ENCODE measurements around the gene SUGCT. TPM values are rescaled to one million over a fixed set of nuclear protein-coding genes. Genes with fewer than 3 reads are reported as not detected.

The SUGCT gene
- total RNA-seq, 1 experiment from 2014 or later = 5.4 TPM

GRCh38 chr7:40492946-40493345 is 358.1 kb downstream of the SUGCT start:
- Histone ChIP-seq H2BK12ac (ENCODE audit: insufficient read length, low read depth, low read length) (no peak overlapping the region), H3K79me1 (ENCODE audit: insufficient read depth, low read depth, low read length, poor library complexity, severe bottlenecking) (no peaks in the 10 kb centered on the region), H3K14ac (ENCODE audit: insufficient read depth, low read length) (no peak overlapping the region), H4K8ac (replicated peaks; ENCODE audit: insufficient read length, low read depth, low read length) (no peak overlapping the region), H2BK120ac (ENCODE audit: low read depth, low read length, poor library complexity, severe bottlenecking) (no peak overlapping the region), H3K79me2 (ENCODE audit: insufficient read depth, low read length) (no peaks in the 10 kb centered on the region), H3K23ac (ENCODE audit: insufficient read length, low read depth, low read length) (no peak overlapping the region), H3K4me1 (ENCODE audit: insufficient read depth, low read length) (no peaks in the 10 kb centered on the region; the same call in 1 of the 2 replicates), H2BK20ac (ENCODE audit: low read depth, low read length, poor library complexity, severe bottlenecking) (no peak overlapping the region), H3K18ac (ENCODE audit: insufficient read length, low read depth, low read length) (no peak overlapping the region), H3K9ac (ENCODE audit: extremely low read depth, insufficient read length, low read length) (no peak overlapping the region), H3K27me3 (ENCODE audit: insufficient read depth, low read length) (no peaks in the 10 kb centered on the region), H4K20me1 (ENCODE audit: control insufficient read depth, insufficient read depth, insufficient read length) (no peaks in the 10 kb centered on the region), H4K5ac (ENCODE audit: insufficient read length, low read depth, low read length) (no peak overlapping the region), H4K91ac (ENCODE audit: insufficient read length, low read depth, low read length) (no peak overlapping the region), H2BK5ac (ENCODE audit: insufficient read length, low read length) (no peak overlapping the region), H3K23me2 (ENCODE audit: insufficient read length, low read depth, low read length, poor library complexity, severe bottlenecking) (no peaks in the 10 kb centered on the region), H3K4ac (ENCODE audit: low read depth, low read length) (no peak overlapping the region), H3K4me2 (ENCODE audit: insufficient read depth, insufficient read length, low read length) (no peak overlapping the region), H2BK15ac (ENCODE audit: low read depth, low read length) (no peak overlapping the region), H3K56ac (ENCODE audit: insufficient read length, low read depth, low read length) (no peak overlapping the region), H3K9me3 (ENCODE audit: control insufficient read depth, low read depth, low read length) (no peaks in the 10 kb centered on the region), H2AFZ (ENCODE audit: low read length) (no peak overlapping the region), H2AK5ac (ENCODE audit: insufficient read length, low read length) (no peak overlapping the region), H3T11ph (ENCODE audit: low read length) (no peak overlapping the region), H3K27ac (ENCODE audit: insufficient read length, low read depth, low read length) (no peak overlapping the region)
- Mint-ChIP-seq H3K36me3 (ENCODE audit: insufficient read depth in 1 of 3, low read depth in 3 of 3) (no peaks in the 10 kb centered on the region), H3K27me3 (ENCODE audit: low read depth) (no peaks in the 10 kb centered on the region), H3K4me3 (no peak overlapping the region), H3K4me1 (no peaks in the 10 kb centered on the region), H3K27ac (no peak overlapping the region), H3K9me3 (no peaks in the 10 kb centered on the region; a peak in 1 of 5 replicates)
- TF ChIP-seq CTCF (conservative IDR thresholded peaks at IDR 0.05) = no peak
- no peak for DNase-seq
- no CpG with 5 or more reads among the region's 4 CpGs for WGBS (ENCODE audit: extremely low coverage, insufficient read length, low lambda C conversion rate)
